ENCODE results near the gene COA3. TPM values are rescaled to one million over a fixed set of nuclear protein-coding genes. Genes with fewer than 3 reads are reported as not detected.

Gene COA3
- total RNA-seq, 1 donor from 2014 or later, result 60.3 TPM

DNA sequence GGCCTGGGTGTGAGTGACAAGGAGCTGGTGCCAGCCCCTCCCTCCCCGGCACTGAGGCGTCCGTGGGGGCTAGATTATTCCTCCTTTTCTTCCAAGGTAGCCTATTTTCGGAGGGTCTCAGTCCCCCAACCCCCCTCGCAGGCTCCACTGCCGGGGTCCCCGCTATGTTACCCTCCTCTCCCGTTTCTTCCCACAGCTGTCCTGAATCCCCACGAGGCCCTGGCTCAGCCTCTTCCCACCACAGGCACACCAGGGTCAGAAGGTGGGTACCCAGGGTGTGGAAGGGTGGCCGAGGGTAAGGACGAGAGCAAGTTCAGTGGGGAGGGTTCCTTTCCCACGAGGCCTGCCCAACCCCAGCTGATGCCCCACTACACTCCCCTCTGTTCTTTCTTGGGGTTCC, 36.9 kb downstream of the COA3 start:
- peaks cover 14% of the 10 kb centered on the region for H3K27me3 Mint-ChIP-seq (ENCODE audit: unreplicated experiment)
- peak overlapping the region; percentile 91 for H3K4me3 Mint-ChIP-seq (ENCODE audit: unreplicated experiment)
- H3K9me3 Mint-ChIP-seq (ENCODE audit: unreplicated experiment), result no peaks in the 10 kb centered on the region
- no peak for DNase-seq (ENCODE audit: low spot score)
- peaks cover 52% of the 10 kb centered on the region for H3K4me1 Mint-ChIP-seq (ENCODE audit: unreplicated experiment)
- H3K36me3 Mint-ChIP-seq (ENCODE audit: low read depth, unreplicated experiment), result peaks cover 10% of the 10 kb centered on the region
- TF ChIP-seq, protein P1, sequence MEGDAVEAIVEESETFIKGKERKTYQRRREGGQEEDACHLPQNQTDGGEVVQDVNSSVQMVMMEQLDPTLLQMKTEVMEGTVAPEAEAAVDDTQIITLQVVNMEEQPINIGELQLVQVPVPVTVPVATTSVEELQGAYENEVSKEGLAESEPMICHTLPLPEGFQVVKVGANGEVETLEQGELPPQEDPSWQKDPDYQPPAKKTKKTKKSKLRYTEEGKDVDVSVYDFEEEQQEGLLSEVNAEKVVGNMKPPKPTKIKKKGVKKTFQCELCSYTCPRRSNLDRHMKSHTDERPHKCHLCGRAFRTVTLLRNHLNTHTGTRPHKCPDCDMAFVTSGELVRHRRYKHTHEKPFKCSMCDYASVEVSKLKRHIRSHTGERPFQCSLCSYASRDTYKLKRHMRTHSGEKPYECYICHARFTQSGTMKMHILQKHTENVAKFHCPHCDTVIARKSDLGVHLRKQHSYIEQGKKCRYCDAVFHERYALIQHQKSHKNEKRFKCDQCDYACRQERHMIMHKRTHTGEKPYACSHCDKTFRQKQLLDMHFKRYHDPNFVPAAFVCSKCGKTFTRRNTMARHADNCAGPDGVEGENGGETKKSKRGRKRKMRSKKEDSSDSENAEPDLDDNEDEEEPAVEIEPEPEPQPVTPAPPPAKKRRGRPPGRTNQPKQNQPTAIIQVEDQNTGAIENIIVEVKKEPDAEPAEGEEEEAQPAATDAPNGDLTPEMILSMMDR (IDR thresholded peaks at IDR 0.05; ENCODE audit: unreplicated experiment), result no peak
- H3K27ac Mint-ChIP-seq (ENCODE audit: unreplicated experiment), result peak overlapping the region; percentile 100

DNA sequence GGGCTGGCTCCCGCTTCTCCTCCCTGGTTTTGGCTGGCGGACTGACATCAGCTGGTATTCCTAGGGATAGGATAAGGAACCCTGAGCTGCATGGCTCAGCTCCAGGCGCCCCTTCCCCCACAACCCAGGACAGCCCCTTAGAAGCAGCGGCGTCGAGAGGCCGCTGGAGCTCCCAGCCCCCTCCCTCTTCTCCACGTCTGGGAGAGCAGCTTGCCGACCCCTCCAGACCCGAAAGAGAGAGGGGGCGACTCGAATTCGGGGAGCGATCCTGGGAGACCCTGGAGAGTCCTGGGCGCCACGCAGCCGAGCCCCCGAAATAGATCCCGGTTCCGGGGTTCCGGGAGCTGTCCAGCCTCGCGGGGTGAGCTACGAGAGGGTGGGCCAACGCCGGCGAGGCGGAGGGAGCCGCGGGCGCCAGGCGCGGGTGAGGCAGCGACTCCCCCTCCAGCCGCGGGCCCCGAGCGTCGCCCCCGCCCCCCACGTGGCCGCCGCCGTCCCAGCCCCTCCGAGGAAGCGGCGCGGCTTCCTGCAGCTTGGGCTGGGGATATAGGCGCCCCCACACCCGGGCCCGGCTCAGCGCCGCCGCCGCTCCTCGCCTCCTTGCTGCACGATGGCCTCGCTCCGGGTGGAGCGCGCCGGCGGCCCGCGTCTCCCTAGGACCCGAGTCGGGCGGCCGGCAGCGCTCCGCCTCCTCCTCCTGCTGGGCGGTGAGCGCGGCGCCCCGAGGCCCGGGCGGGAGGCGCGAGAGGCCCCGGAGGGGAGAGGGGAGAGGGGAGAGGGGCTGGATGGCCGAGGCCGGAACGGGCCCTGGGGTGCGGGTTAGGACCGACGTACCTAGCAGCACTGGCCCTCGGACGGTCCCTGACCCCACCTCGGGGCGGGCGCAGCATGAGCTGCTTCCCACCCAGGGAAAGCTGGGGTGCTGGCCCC, 37.6 kb downstream of the COA3 start, which contains the start of gene RAMP2:
TSS of gene RAMP2 (plus strand) at position 576 of the 930 bp plus-strand sequence. CDS start at position 611, 35 bp downstream.
- TF ChIP-seq, protein P1 (IDR thresholded peaks at IDR 0.05; ENCODE audit: unreplicated experiment), result peak; percentile 17
- Mint-ChIP-seq H3K4me3 (ENCODE audit: unreplicated experiment) (peak within 1 kb of the TSS; percentile 91), H3K36me3 (ENCODE audit: low read depth, unreplicated experiment) (peaks cover 15% of the 10 kb centered on the region), H3K4me1 (ENCODE audit: unreplicated experiment) (peaks cover 57% of the 10 kb centered on the region), H3K27me3 (ENCODE audit: unreplicated experiment) (peaks cover 13% of the 10 kb centered on the region), H3K27ac (ENCODE audit: unreplicated experiment) (peak within 1 kb of the TSS; percentile 100), H3K9me3 (ENCODE audit: unreplicated experiment) (no peaks in the 10 kb centered on the region)
- peak; percentile 65 for DNase-seq (ENCODE audit: low spot score)

DNA sequence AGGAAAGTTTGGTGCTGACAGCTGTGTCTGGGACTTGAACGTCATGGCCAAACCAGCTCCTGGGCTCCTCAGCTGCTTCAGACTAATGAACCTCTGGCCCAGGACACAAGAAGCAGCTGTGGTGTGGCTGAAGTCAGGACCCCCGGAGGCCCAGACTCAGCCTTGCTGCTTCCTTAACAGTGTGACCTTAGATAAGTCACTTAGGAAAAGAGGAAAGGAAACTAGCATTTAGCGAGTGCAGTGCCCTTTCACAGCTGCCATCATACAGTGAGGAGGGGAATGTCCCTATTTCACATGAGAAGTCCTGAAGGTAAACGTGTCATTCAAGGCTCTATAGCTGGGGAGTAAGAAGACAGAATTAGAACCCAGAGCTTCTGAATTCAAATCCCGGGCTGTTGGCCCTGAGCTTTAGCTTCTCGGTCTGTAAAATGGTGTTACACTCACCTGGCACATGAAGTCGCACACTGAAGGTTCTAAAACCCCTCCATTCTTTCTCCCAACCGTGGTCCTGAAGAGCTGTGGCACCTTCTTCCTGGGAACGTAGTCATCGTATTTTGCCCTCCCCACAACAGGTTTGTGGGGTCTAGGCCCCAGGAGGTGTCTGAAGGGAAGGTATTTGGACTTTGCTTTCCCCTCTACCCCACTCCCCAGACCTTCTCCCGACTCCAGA, 38.4 kb downstream of the COA3 start:
- Mint-ChIP-seq H3K9me3 (ENCODE audit: unreplicated experiment) (no peaks in the 10 kb centered on the region), H3K4me1 (ENCODE audit: unreplicated experiment) (peaks cover 55% of the 10 kb centered on the region), H3K36me3 (ENCODE audit: low read depth, unreplicated experiment) (peaks cover 17% of the 10 kb centered on the region), H3K27ac (ENCODE audit: unreplicated experiment) (peak overlapping the region; percentile 93), H3K27me3 (ENCODE audit: unreplicated experiment) (peaks cover 13% of the 10 kb centered on the region), H3K4me3 (ENCODE audit: unreplicated experiment) (peak overlapping the region; percentile 88)
- TF ChIP-seq, protein P1 (IDR thresholded peaks at IDR 0.05; ENCODE audit: unreplicated experiment), result no peak
- DNase-seq (ENCODE audit: low spot score), result no peak

- Mint-ChIP-seq H3K9me3 (ENCODE audit: unreplicated experiment) (no peaks in the 10 kb centered on the region), H3K36me3 (ENCODE audit: low read depth, unreplicated experiment) (peaks cover 15% of the 10 kb centered on the region), H3K4me1 (ENCODE audit: unreplicated experiment) (peaks cover 59% of the 10 kb centered on the region), H3K4me3 (ENCODE audit: unreplicated experiment) (peak overlapping the region; percentile 19), H3K27ac (ENCODE audit: unreplicated experiment) (no peak overlapping the region), H3K27me3 (ENCODE audit: unreplicated experiment) (no peaks in the 10 kb centered on the region)
- TF ChIP-seq, protein P1 (IDR thresholded peaks at IDR 0.05; ENCODE audit: unreplicated experiment), result no peak
- DNase-seq (ENCODE audit: low spot score), result no peak
These were observed 43.7 kb downstream of the COA3 start for GRCh38 chr17:42754782-42755181.

Data from endothelial cell (in vitro differentiated cells).